ENCODE results near the gene EBF3. TPM values are rescaled to one million over a fixed set of nuclear protein-coding genes. Genes with fewer than 3 reads are reported as not detected.

Gene EBF3
- total RNA-seq, 1 experiment from 2014 or later = not detected

DNA sequence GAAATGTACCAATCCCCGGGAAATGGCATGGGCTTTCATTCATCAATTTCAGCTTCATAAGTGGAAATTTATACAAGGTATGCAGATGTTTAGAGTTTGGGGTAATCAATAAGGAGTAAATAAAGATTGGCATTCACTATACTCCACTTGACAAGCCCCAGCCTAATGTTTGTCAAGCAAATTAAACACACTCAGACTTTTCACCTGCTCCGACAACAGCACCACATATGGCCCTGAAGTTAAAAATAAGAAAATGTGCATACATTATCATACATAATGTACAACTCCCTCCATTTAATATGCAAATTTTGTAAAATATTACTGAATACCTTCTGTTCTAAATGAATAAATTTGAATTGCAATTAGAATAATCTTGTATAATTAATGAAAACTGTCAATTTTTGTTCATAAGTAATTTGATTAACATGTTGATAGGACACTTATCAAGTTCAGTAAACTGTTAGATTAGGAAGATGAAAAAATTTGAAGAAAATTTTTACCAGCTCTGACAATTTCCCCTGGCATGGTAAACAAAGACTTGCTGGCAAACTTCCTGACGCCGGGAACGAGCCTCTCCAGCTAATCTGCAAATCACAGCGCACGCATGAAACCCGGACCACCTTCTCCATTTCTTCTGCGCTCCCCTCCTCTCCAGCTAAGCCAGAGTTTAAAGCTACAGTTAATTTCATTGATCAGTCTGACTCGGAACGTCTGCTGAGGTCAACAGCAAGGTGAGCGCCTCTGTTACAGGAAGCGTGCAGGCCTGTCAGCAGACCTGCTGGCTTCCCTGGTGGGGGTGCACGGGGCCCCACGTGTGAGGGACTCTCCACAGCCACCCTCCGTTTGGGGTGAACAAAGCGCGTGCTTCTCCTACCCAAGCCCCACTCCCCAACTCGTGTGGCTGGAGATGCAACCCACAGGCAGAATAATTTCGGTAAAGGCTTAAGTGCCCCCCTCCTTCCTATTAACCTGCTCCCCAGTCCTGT is 70.7 kb downstream of the EBF3 start:
- Histone ChIP-seq H3K4me1 (ENCODE audit: insufficient read depth, low read length) (no peaks in the 10 kb centered on the region), H3K27me3 (ENCODE audit: low read length) (peaks cover 40% of the 10 kb centered on the region; the same call in 1 of the 2 replicates), H3K4me3 (ENCODE audit: low read length) (no peak overlapping the region), H3K79me2 (ENCODE audit: low read length) (no peaks in the 10 kb centered on the region), H4K20me1 (ENCODE audit: low read length) (no peaks in the 10 kb centered on the region), H3F3A (ENCODE audit: low read length, unreplicated experiment) (no peaks in the 10 kb centered on the region), H3K36me3 (ENCODE audit: low read depth, low read length) (no peaks in the 10 kb centered on the region), H3K27ac (ENCODE audit: low read length) (no peak overlapping the region), H2AFZ (ENCODE audit: low read length) (no peak overlapping the region), H3K9me2 (replicated peaks; ENCODE audit: low read length) (no peaks in the 10 kb centered on the region), H3K9ac (ENCODE audit: low read length) (no peak overlapping the region), H3K9me3 (ENCODE audit: low read length) (no peaks in the 10 kb centered on the region), H3K4me2 (ENCODE audit: low read length) (no peak overlapping the region)
- no peak for DNase-seq
- POLR2A ChIA-PET (ENCODE audit: unreplicated experiment) = no interaction called here
- CTCF ChIA-PET = no interaction called here
- ATAC-seq = no peak
- intact Hi-C loops (cut with micrococcal nuclease) = no loop called here
- no TSS peak for BruUV-seq (replicated peaks)
- TF ChIP-seq EZH2 (IDR thresholded peaks at IDR 0.05; ENCODE audit: low read length, unreplicated experiment) = no peak
- TF ChIP-seq, protein P1, sequence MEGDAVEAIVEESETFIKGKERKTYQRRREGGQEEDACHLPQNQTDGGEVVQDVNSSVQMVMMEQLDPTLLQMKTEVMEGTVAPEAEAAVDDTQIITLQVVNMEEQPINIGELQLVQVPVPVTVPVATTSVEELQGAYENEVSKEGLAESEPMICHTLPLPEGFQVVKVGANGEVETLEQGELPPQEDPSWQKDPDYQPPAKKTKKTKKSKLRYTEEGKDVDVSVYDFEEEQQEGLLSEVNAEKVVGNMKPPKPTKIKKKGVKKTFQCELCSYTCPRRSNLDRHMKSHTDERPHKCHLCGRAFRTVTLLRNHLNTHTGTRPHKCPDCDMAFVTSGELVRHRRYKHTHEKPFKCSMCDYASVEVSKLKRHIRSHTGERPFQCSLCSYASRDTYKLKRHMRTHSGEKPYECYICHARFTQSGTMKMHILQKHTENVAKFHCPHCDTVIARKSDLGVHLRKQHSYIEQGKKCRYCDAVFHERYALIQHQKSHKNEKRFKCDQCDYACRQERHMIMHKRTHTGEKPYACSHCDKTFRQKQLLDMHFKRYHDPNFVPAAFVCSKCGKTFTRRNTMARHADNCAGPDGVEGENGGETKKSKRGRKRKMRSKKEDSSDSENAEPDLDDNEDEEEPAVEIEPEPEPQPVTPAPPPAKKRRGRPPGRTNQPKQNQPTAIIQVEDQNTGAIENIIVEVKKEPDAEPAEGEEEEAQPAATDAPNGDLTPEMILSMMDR (conservative IDR thresholded peaks at IDR 0.05; ENCODE audit: low read depth, low read length) = no peak

DNA sequence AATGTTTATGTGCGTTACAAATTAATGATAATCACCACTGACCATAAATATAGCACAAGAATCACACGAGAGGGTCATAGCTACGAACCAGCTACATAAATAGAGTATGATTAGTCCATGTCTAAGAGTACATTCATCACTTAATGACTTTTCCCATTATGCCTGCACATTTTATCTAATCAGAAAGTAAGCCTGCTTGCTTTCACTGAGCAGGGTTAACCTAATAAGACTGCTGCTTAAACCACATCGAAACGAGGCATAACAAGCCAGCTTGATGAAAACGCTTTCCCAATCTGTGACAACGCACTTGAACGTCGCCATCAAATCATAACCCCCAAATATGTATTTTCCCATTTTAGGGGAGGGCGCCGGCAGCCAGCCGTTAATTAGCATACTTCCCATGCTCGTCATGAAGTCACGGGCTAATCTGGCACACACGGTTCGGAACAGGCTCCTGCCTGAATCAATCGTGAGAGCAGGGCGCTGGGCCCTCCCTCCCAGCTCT is 71.5 kb downstream of the EBF3 start:
- no peaks in the 10 kb centered on the region for H4K20me1 ChIP-seq (ENCODE audit: low read length)
- TF ChIP-seq EZH2 (IDR thresholded peaks at IDR 0.05; ENCODE audit: low read length, unreplicated experiment) (no peak), EZH2phosphoT487 (IDR thresholded peaks at IDR 0.05; ENCODE audit: borderline replicate concordance, low read length) (no peak)
- TF ChIP-seq, protein P1 (conservative IDR thresholded peaks at IDR 0.05; ENCODE audit: low read depth, low read length) = no peak
- no peak overlapping the region for H3K27ac ChIP-seq (ENCODE audit: low read length)
- H3K79me2 ChIP-seq (ENCODE audit: low read length) = no peaks in the 10 kb centered on the region
- ChIA-PET CTCF (no interaction called here), POLR2A (ENCODE audit: unreplicated experiment) (no interaction called here)
- H3K9me3 ChIP-seq (ENCODE audit: low read length) = no peaks in the 10 kb centered on the region
- intact Hi-C loops (cut with micrococcal nuclease) = no loop called here
- H3K9me2 ChIP-seq (replicated peaks; ENCODE audit: low read length) = no peaks in the 10 kb centered on the region
- peaks cover 33% of the 10 kb centered on the region; the same call in 1 of the 2 replicates for H3K27me3 ChIP-seq (ENCODE audit: low read length)
- ATAC-seq = no peak
- no peak overlapping the region for H2AFZ ChIP-seq (ENCODE audit: low read length)
- no TSS peak for BruUV-seq (replicated peaks)
- H3K9ac ChIP-seq (ENCODE audit: low read length) = no peak overlapping the region
- no peaks in the 10 kb centered on the region for H3F3A ChIP-seq (ENCODE audit: low read length, unreplicated experiment)
- H3K4me1 ChIP-seq (ENCODE audit: insufficient read depth, low read length) = no peaks in the 10 kb centered on the region
- H3K4me2 ChIP-seq (ENCODE audit: low read length) = no peak overlapping the region
- H3K36me3 ChIP-seq (ENCODE audit: low read depth, low read length) = no peaks in the 10 kb centered on the region
- DNase-seq = no peak
- H3K4me3 ChIP-seq (ENCODE audit: low read length) = no peak overlapping the region

DNA sequence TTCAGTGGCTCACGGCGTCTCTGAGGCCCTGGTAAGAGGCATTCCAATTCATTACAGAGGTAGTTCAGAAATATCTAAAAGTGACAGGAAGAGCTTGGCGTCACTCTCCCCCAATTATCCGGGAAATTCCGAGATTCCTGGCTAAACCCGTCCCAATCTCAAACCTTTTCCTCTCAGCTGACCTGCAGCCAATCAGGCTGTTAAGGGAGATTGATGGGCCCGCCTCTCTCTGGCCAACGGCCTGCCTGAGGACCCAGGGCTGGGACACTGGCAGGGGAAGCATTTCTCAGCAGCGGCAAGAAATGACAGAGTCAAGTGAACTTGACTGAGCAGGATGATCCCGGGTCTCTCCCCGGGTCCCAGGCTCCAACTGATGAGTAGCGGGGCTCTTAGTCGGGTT is 72.3 kb downstream of the EBF3 start:
- H3K79me2 ChIP-seq (ENCODE audit: low read length) = no peaks in the 10 kb centered on the region
- intact Hi-C loops (cut with micrococcal nuclease) = no loop called here
- ChIA-PET POLR2A (ENCODE audit: unreplicated experiment) (no interaction called here), CTCF (no interaction called here)
- TF ChIP-seq, protein P1 (conservative IDR thresholded peaks at IDR 0.05; ENCODE audit: low read depth, low read length) = no peak
- TF ChIP-seq EZH2phosphoT487 (IDR thresholded peaks at IDR 0.05; ENCODE audit: borderline replicate concordance, low read length) (no peak), EZH2 (IDR thresholded peaks at IDR 0.05; ENCODE audit: low read length, unreplicated experiment) (no peak)
- no peaks in the 10 kb centered on the region for H3K4me1 ChIP-seq (ENCODE audit: insufficient read depth, low read length)
- H3K4me3 ChIP-seq (ENCODE audit: low read length) = no peak overlapping the region
- no peak overlapping the region for H2AFZ ChIP-seq (ENCODE audit: low read length)
- H3F3A ChIP-seq (ENCODE audit: low read length, unreplicated experiment) = no peaks in the 10 kb centered on the region
- no peaks in the 10 kb centered on the region for H3K9me3 ChIP-seq (ENCODE audit: low read length)
- H3K4me2 ChIP-seq (ENCODE audit: low read length) = no peak overlapping the region
- H3K9ac ChIP-seq (ENCODE audit: low read length) = no peak overlapping the region
- no peaks in the 10 kb centered on the region for H3K9me2 ChIP-seq (replicated peaks; ENCODE audit: low read length)
- H3K27ac ChIP-seq (ENCODE audit: low read length) = no peak overlapping the region
- DNase-seq = no peak
- peaks cover 28% of the 10 kb centered on the region; the same call in 1 of the 2 replicates for H3K27me3 ChIP-seq (ENCODE audit: low read length)
- no peaks in the 10 kb centered on the region for H4K20me1 ChIP-seq (ENCODE audit: low read length)
- ATAC-seq = no peak
- H3K36me3 ChIP-seq (ENCODE audit: low read depth, low read length) = no peaks in the 10 kb centered on the region
- no TSS peak for BruUV-seq (replicated peaks)
